HepG2 (cell line): Measurements from ENCODE around the gene ZFAND2A. TPM values are rescaled to one million over a fixed set of nuclear protein-coding genes. Genes with fewer than 3 reads are reported as not detected.

Experiments used
- ATAC-seq: fragments of 200-7000 bp; cut with Tn5 transposase; 3 replicates; pipeline ENCODE4 v1.9.1; 2020; ENCODE audit warnings: mild to moderate bottlenecking, moderate library complexity
- BruUV-seq: library from RNA; stranded (reverse); fragments of 400-500 nt; replicated peaks from 2 replicates; lab custom pipeline; 2021; lab: Mats Ljungman, UMichigan
- CTCF ChIA-PET: fragments of 300-600 bp; formaldehyde crosslinking; extraction: SDS; loops from one replicate; lab custom pipeline; 2021; ENCODE audit warnings: low total read pairs, inconsistent platforms, low intra/inter-chr PET ratio; lab: Yijun Ruan, JAX
- POLR2A ChIA-PET: fragments of 350-600 bp; sonication (Branson Sonifier 250); formaldehyde crosslinking; loops from one replicate; lab custom pipeline; 2020; ENCODE audit warnings: antibody characterized with exemption, inconsistent platforms; lab: Yijun Ruan, JAX
- DNase-seq: peaks from one replicate; pipeline ENCODE4 v3.0.0-alpha.2; 2015; ENCODE audit warnings: low spot score
- FAIRE-seq: peaks from 3 replicates; lab custom pipeline; 2011; peaks lifted over from hg19 to GRCh38; lab: Jason Lieb, UNC
- H2AFZ ChIP-seq: one replicate; pipeline ENCODE4 v1.6.1; 2011; ENCODE audit warnings: low read length, inconsistent platforms
- H3K27ac ChIP-seq: fragments of 300-600 bp; 3 replicates; pipeline ENCODE4 v1.8.0; 2011; ENCODE audit warnings: mixed run types, mild to moderate bottlenecking, mixed read lengths, low read length, inconsistent platforms; ENCODE audit not compliant: insufficient read depth; ENCODE audit errors: extremely low read length
- H3K27me3 ChIP-seq, 2 experiments: fragments of 200-600 bp in 1 of 2; 2 replicates in 1 of 2; 3 replicates in 1 of 2; pipeline versions ENCODE4 v1.6.0 to v1.8.0; 2011; ENCODE audit warnings: low read length in 2 of 2, mild to moderate bottlenecking in 2 of 2, moderate library complexity in 2 of 2, inconsistent platforms in 1 of 2; ENCODE audit not compliant: insufficient read depth in 2 of 2, control insufficient read depth in 1 of 2
- H3K36me3 ChIP-seq, 2 experiments: fragments of 200-600 bp in 1 of 2; replicated peaks in 1 of 2; 2 replicates in 1 of 2; 3 replicates in 1 of 2; pipeline versions ENCODE4 v1.5.1 to v1.8.0; 2011; ENCODE audit warnings: low read length in 2 of 2, inconsistent platforms in 1 of 2; ENCODE audit not compliant: insufficient read depth in 2 of 2, control insufficient read depth in 1 of 2
- H3K4me1 ChIP-seq: 2 replicates; pipeline ENCODE4 v1.5.1; 2012; ENCODE audit warnings: low read length, inconsistent platforms; ENCODE audit not compliant: insufficient read depth
- H3K4me2 ChIP-seq: 2 replicates; pipeline ENCODE4 v1.6.0; 2011; ENCODE audit warnings: low read depth, low read length, inconsistent platforms
- H3K4me3 ChIP-seq, 3 experiments: fragments of 200-600 bp in 1 of 3; sonication (generic), shearing (Covaris generic) in 1 of 3; replicated peaks in 1 of 3; 2 replicates each; pipeline ENCODE4 v1.5.1; 2011 to 2016; ENCODE audit warnings: low read length in 3 of 3, inconsistent platforms in 2 of 3, low read depth in 2 of 3, mild to moderate bottlenecking in 2 of 3, control low read depth in 1 of 3, mixed read lengths in 1 of 3; ENCODE audit not compliant: insufficient read depth in 1 of 3
- H3K79me2 ChIP-seq: one replicate; pipeline ENCODE4 v1.6.1; 2011; ENCODE audit warnings: low read length, inconsistent platforms; ENCODE audit not compliant: insufficient read depth
- H3K9ac ChIP-seq: 2 replicates; pipeline ENCODE4 v1.6.0; 2011; ENCODE audit warnings: mild to moderate bottlenecking, low read depth, low read length, inconsistent platforms; ENCODE audit not compliant: insufficient read depth
- H3K9me3 ChIP-seq: 2 replicates; pipeline ENCODE4 v1.5.1; 2012; ENCODE audit warnings: mild to moderate bottlenecking, low read length
- H4K20me1 ChIP-seq: 2 replicates; pipeline ENCODE4 v1.6.0; 2011; ENCODE audit warnings: inconsistent platforms, mild to moderate bottlenecking, low read length, moderate library complexity; ENCODE audit not compliant: insufficient read depth
- ATM ChIP-seq: fragments of 450-650 bp; IDR thresholded peaks from 2 replicates; pipeline ENCODE4 v1.7.1; 2017; ENCODE audit warnings: mild to moderate bottlenecking, borderline replicate concordance
- HOXD1 ChIP-seq: sonication (generic); formaldehyde crosslinking; IDR thresholded peaks from 2 replicates; pipeline ENCODE4 v1.5.0; 2020; ENCODE audit warnings: missing genetic modification reagents
- LCORL ChIP-seq, 2 experiments: fragments of 450-650 bp in 1 of 2; sonication (generic) in 1 of 2; formaldehyde crosslinking in 1 of 2; IDR thresholded peaks; 2 replicates each; pipeline versions ENCODE4 v1.5.0 to v1.6.1; 2017 to 2020; ENCODE audit warnings: antibody characterized with exemption in 1 of 2, missing genetic modification reagents in 1 of 2
- PHF5A ChIP-seq: IDR thresholded peaks from one replicate; pipeline ENCODE4 v1.6.1; 2018; ENCODE audit warnings: low read depth, missing genetic modification reagents; ENCODE audit not compliant: unreplicated experiment
- ZBTB40 ChIP-seq, 2 experiments: fragments of 450-650 bp in 1 of 2; sonication (generic) in 1 of 2; formaldehyde crosslinking in 1 of 2; IDR thresholded peaks; 2 replicates each; pipeline versions ENCODE4 v1.6.1 to v1.8.0; 2016 to 2022; ENCODE audit warnings: antibody characterized with exemption in 1 of 2, mild to moderate bottlenecking in 1 of 2, missing genetic modification reagents in 1 of 2
- ZNF329 ChIP-seq: sonication (generic); formaldehyde crosslinking; IDR thresholded peaks from 2 replicates; pipeline ENCODE4 v1.9.0; 2021; ENCODE audit warnings: low read depth, mild to moderate bottlenecking, missing genetic modification reagents
- ZSCAN29 ChIP-seq: sonication (generic); formaldehyde crosslinking; conservative IDR thresholded peaks from 2 replicates; pipeline ENCODE4 v1.4.0; 2020; ENCODE audit warnings: mild to moderate bottlenecking, missing genetic modification reagents
- WGBS: methylation state at CpG from one replicate; pipeline ENCODE4 v1.1.6; 2017; ENCODE audit warnings: low lambda C conversion rate; 5-methylcytosine and 5-hydroxymethylcytosine counted together
- in situ Hi-C: cut with HindIII; loops from 2 replicates; pipeline ENCODE4 v1.10.0; 2017; ENCODE audit warnings: low pct_unique_long_range_greater_than_20kb; ENCODE audit not compliant: extremely low pct_ligation_motif_present
- intact Hi-C: fragments of 100-400 bp; cut with micrococcal nuclease; formaldehyde crosslinking; loops from one replicate; pipeline ENCODE4 v1.10.0; 2022; ENCODE audit not compliant: unreplicated experiment
- polyA plus RNA-seq, 8 experiments: library from polyadenylated mRNA; depleted of rRNA in 3 of 8; stranded (reverse) in 7 of 8; unstranded in 1 of 8; fragments of >200 nt; fragmentation: Illumina TruSeq in 4 of 8; extraction: Trizol in 4 of 8; gene quantifications; 2 replicates each; pipeline versions ENCODE4 v1.2.1 to v1.2.3, GENCODE V29; 2011 to 2016; ENCODE audit warnings: low read depth in 4 of 8, missing spikeins in 1 of 8, mixed read lengths in 1 of 8; ENCODE audit not compliant: insufficient read depth in 1 of 8
- total RNA-seq, 5 experiments: library from RNA; depleted of rRNA; stranded (reverse); fragments of >200 nt; fragmentation: Illumina TruSeq; extraction: Trizol; gene quantifications; 2 replicates each; pipeline ENCODE4 v1.2.3, GENCODE V29; 2016; ENCODE audit warnings: low read depth in 1 of 5

The ZFAND2A gene
- total and polyA plus RNA-seq, 2 of the 13 experiments (the other 11 are each of a cell fraction or from before 2014, with no cell fraction given) = 140 to 153 TPM

- Histone ChIP-seq H3K27me3 (peaks cover 10 to 78% of the 10 kb centered on the region in 2 experiments), H4K20me1 (no peaks in the 10 kb centered on the region), H3K9me3 (no peaks in the 10 kb centered on the region), H3K9ac (no peak overlapping the region), H3K79me2 (no peaks in the 10 kb centered on the region), H3K36me3 (no peaks in the 10 kb centered on the region), H3K4me3 (no peak overlapping the region), H3K4me2 (no peak overlapping the region), H2AFZ (no peak overlapping the region), H3K27ac (no peak overlapping the region), H3K4me1 (peaks cover 7% of the 10 kb centered on the region)
- DNase-seq (no peak), FAIRE-seq (no peak), ATAC-seq (no peak)
- ChIA-PET POLR2A (no interaction called here), CTCF (no interaction called here)
- no TSS peak for BruUV-seq
- in situ Hi-C loops = no loop called here
- TF ChIP-seq PHF5A (no peak), ZSCAN29 (CRISPR knock-in tag) (no peak), ATM (0 out of 2 replicates have a peak, but pooled peaks have one; percentile 29), ZNF329 (CRISPR knock-in tag) (no peak), LCORL (IDR thresholded peaks at IDR 0.05) (peak; percentile 36; the same call in 1 of the 2 replicates), LCORL (CRISPR knock-in tag; IDR thresholded peaks at IDR 0.05) (no peak), HOXD1 (CRISPR knock-in tag) (no peak), ZBTB40 (IDR thresholded peaks at IDR 0.05) (peak; percentile 14; the same call in 1 of the 2 replicates), ZBTB40 (CRISPR knock-in tag; IDR thresholded peaks at IDR 0.05) (no peak)
- 37% methylated on average over 6 of the region's 6 CpGs for WGBS
- intact Hi-C loops = no loop called here
Measured at GRCh38 chr7:1188720-1189294, 28.8 kb upstream of the ZFAND2A start.
